IPS DF 19.7 (cell line): ENCODE measurements around the gene UGT1A10.
A peak's percentile ranks its signal among the peaks of the same experiment; 100 is the strongest.
"Not testable (repeated sequence)": the region's sequence is repeated elsewhere in the genome, so short reads cannot be mapped to it uniquely, and the experiment has no call there.

ENCODE experiments used
- DNase-seq: peaks from one replicate; pipeline ENCODE4 v3.0.0-alpha.2; 2013; ENCODE audit warnings: low read depth, low spot score

The UGT1A10 gene

DNA sequence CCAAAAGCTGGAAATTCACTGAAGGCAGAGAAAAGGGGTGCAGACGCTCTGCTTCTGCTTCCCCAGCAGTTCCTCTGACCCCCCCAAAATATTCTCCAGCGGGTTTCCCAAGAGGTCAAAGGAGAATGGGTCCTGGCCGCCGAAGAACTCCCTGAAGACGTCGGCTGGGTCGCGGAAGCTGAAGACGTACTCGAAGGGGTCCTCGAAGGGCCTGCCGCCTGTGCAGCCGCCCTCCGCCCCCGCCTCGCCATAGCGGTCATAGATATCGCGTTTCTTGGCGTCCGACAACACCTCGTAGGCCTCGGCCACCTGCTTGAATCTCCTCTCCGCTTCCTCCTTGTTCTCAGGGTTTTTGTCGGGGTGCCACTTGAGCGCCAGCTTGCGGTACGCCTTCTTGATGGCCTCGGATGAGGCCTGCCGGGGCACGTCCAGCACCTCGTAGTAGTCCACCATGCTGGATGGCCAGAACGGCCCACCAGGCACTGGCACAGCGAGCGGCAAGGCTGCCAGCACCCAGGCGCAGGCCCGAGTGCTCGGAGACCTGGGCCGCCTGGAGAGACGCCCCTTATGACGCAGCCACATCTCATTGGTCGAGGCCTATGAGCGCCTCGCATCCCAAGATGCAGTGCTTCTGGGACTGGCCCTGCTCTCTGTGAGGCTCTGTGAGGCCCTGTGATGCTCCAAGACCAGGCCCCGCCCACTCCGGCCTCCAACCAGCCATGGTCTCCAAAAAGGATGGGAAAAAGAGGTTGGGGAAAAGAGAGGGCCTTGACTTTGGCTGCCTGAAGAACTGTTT is 107.4 kb downstream of the UGT1A10 start:
- DNase-seq, result no peak

DNA sequence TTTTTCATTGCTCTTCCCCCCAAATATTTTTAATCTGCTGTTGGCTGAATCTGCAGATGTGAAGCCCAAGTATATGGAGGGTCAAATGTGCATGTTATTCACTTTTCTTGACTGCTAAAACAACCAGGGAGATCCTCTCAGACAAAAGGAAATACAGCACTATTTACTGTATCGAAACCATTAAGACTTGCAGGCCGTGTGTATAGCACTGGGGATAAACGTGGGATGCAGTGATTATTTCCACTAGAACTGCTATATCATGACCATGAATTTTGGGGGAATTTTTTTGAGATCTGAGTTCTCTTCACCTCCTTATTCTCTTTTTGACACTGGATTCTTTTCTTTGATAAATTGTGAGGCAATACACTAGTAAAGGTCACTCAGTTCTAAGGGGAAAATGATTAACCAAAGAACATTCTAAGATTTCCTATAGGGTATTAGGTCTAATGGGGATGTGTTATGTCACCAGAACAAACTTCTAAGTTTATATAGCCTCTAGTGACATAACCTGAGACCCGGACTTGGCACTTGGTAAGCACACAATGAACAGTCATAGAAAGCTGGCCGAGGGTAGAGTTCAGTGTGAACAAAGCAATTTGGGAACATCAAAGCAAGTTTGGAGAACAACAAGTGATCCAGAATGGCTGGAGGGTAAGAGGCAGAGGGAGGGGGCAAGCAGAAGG is 109.0 kb downstream of the UGT1A10 start:
- no peak for DNase-seq

DNA sequence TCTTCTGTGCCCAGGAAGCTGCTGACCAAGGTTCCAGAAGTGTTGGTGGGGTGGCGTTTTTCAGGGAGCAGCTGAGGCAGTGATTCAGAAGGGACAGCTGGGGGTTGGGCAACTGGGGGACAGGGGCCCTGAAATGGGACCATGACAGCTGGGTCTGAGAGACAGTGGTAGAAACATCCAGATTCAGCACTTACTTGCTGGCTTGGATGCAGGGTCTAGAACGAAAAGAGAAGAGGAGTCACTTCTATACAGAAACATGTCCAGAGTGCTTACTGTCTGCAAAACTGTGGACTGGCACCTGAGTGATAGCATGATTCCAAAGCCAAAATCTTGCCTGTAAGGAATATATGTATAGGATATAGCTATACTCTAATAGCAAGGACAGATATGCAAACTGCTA is 109.6 kb downstream of the UGT1A10 start:
- not testable (repeated sequence) for DNase-seq

DNA sequence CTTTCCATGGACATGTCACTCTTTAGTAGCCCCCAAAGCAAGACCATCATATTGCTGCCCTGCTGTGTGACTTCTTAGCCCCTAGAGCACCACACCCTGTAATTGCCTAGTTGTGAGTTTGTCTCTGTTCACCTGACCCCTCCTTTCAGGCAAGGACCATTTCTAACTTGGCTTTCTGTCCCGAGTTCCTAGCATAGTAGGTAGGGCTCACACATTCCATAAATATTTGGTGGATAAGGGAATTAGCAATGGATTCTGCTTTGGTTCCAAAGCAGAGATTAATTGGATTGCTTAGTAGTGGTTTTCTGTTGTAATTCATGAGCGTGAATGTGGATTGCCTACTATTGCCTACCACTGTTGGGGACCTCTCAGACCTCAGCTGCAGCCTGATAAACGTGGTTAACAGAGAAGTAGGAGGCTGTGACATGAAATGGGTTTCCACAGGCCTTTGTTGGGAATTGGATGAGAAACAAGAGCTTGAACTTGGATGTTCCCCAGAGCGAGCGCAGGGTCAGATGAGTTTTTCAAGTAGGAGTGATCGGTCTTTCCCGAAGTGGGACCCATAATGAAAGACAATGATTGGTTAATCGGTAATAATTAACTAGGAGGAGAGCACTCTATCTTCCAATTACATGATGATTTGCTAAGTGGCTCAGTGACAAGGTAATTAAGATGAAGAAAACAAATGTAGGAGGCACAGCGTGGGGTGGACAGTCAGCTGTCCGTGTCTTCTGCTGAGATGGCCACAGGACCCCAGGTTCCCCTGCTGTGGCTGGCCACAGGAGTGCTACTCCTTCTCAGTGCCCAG is 110.4 kb downstream of the UGT1A10 start:
- no peak for DNase-seq

DNA sequence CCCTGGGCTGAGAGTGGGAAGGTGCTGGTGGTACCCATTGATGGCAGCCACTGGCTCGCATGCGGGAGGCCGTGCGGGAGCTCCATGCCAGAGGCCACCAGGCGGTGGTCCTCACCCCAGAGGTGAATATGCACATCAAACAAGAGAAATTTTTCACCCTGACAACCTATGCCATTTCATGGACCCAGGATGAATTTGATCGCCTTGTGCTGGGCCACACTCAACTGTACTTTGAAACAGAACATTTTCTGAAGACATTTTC is 111.0 kb downstream of the UGT1A10 start:
- DNase-seq, result no peak

DNA sequence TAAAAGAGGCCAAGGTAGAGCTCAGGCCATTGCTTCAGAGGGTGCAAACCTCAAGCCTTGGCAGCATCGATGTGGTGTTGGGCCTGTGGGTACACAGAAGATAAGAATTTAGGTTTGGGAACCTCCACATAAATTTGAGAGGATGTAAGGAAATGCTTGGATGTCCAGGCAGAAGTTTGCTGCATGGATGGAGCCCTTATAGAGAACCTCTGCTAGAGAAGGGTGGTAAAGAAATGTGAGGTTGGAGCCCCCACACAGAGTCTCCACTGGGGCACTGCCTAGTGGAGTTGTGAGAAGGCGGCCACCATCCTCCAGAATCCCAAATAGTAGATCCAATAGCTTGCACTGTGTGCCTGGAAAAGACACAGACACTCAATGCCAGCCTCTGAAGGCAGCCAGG is 114.4 kb downstream of the UGT1A10 start:
- DNase-seq, result not testable (repeated sequence)

- not testable (repeated sequence) for DNase-seq
These were observed 115.2 kb downstream of the UGT1A10 start for GRCh38 chr2:233751212-233752009.

GRCh38 chr2:233754872-233755611 is 118.8 kb downstream of the UGT1A10 start:
- DNase-seq, result no peak

DNA sequence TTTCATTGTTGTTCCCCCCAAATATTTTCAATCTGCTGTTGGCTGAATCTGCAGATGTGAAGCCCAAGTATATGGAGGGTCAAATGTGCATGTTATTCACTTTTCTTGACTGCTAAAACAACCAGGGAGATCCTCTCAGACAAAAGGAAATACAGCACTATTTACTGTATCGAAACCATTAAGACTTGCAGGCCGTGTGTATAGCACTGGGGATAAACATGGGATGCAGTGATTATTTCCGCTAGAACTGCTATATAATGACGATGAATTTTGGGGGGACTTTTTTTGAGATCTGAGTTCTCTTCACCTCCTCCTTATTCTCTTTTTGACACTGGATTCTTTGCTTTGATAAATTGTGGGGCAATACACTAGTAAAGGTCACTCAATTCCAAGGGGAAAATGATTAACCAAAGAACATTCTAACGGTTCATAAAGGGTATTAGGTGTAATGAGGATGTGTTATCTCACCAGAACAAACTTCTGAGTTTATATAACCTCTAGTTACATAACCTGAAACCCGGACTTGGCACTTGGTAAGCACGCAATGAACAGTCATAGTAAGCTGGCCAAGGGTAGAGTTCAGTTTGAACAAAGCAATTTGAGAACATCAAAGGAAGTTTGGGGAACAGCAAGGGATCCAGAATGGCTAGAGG is 120.3 kb downstream of the UGT1A10 start:
- DNase-seq, result no peak

GRCh38 chr2:233758141-233758540 is 121.9 kb downstream of the UGT1A10 start:
- DNase-seq, result no peak

DNA sequence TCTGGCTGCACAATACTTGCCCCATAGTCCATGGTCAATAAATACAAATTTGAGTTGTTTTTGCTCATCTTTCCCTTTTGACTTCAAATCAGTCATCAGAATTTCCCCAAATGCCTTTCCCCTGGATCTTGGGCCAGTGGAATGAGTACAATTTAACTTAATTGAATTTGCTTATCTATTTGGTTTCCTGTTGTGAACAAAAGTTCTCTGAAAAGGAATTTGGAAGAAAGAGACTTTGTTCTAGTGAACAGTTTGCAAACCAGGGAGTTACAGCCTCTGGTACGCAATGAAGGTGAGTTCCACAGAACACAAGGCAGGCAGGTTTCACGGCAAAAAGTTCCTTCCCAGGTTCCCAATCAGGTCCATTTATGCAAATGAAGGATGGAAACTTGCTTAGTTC is 122.6 kb downstream of the UGT1A10 start:
- DNase-seq, result no peak

DNA sequence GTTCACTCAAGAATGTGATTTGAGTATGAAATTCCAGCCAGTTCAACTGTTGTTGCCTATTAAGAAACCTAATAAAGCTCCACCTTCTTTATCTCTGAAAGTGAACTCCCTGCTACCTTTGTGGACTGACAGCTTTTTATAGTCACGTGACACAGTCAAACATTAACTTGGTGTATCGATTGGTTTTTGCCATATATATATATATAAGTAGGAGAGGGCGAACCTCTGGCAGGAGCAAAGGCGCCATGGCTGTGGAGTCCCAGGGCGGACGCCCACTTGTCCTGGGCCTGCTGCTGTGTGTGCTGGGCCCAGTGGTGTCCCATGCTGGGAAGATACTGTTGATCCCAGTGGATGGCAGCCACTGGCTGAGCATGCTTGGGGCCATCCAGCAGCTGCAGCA is 123.8 kb downstream of the UGT1A10 start, which contains the start of gene UGT1A1:
Gene UGT1A1 (plus strand): TSS at position 228 of the 400 bp plus-strand sequence. CDS start 18 bp downstream, at position 246.
- no peak for DNase-seq

DNA sequence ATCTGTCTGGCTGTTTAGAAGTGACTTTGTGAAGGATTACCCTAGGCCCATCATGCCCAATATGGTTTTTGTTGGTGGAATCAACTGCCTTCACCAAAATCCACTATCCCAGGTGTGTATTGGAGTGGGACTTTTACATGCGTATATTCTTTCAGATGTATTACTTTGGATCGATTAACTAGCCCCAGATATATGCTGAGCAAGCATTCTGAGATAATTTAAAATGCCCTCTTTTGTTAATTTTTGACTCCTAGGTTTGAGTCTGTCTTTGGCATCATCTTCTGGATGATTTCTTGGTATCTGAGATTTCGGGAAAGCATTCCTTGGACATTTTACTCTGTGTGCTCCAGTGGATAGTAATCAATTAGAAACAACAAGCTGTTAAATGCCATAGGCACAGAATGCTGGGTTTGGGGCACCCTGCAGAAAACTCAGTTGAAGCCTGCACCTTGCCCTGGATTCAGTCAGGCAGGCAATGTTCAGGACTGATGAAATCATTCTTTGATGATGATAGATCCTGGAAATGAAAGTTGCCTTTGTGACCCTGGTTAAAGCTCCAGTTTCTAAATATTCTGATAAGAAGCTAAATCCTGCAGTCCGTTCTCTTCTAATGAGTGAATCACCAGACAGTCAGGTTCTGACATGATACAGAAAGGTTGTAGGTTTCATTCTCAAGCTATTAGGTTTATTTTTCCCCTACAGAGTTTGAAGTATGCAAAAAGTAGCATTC is 125.0 kb downstream of the UGT1A10 start:
- no peak for DNase-seq

GRCh38 chr2:233764264-233764663 is 128.0 kb downstream of the UGT1A10 start:
- no peak for DNase-seq

DNA sequence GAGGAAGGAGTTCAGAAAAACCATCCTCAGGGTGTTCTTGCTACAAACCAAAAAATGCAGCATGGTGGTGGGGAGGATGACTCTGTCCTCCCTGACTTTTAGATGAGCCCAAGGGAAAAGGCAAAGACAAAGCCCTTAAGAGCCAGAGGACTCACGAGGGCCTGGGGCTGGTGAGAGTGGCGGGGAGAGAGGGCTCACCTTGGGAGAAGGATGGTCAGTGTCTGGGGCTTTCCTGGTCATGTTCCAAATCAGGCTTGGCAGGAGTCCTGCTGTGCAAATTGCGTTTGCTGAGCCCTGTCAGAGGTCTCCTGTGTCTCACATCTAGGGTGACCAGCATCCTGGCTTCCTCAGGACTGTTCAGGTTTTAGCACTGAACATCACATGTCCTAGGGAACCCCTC is 128.5 kb downstream of the UGT1A10 start:
- no peak for DNase-seq

DNA sequence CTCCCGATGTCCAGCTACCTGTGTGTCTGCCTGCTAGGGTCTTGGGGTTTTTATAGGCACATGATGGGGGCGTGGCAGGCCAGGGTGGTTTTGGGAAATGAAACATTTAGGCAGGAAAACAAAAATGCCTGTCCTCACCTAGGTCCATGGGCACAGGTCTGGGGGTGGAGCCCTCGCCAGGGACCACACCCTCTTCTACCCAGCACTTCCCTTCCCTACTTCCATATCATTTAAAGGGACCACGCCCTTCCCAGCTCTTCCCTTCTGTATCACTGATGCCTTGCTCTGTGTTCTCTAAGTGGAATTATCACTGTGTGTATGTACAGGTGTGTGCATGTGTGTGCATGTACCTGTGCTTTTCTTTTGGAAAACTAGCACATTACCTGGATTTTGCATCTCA is 130.2 kb downstream of the UGT1A10 start:
- DNase-seq, result no peak

- DNase-seq, result peak; percentile 5
These were observed 131.8 kb downstream of the UGT1A10 start for GRCh38 chr2:233768076-233768475.

DNA sequence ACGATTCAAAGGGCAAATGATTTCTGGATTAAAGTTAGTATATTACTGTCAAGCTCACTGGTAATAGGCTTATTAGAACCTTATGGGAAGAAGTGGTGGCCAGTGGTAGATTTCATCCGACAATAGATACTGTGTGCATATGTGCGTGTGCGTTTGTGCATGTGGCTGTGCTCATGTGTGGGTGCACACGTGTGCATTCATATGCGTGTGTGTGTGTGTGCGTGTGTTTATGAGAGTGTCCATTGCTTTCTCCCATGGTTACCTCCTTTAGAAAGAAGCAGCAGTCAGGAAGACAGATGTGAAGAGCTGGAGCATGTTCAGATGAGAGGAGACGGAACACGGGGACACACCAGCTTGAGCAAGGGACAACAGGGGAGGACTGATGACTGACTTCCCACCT is 133.0 kb downstream of the UGT1A10 start:
- no peak for DNase-seq

DNA sequence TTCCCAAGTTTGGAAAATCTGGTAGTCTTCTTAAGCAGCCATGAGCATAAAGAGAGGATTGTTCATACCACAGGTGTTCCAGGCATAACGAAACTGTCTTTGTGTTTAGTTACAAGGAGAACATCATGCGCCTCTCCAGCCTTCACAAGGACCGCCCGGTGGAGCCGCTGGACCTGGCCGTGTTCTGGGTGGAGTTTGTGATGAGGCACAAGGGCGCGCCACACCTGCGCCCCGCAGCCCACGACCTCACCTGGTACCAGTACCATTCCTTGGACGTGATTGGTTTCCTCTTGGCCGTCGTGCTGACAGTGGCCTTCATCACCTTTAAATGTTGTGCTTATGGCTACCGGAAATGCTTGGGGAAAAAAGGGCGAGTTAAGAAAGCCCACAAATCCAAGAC is 135.9 kb downstream of the UGT1A10 start:
- DNase-seq, result no peak

DNA sequence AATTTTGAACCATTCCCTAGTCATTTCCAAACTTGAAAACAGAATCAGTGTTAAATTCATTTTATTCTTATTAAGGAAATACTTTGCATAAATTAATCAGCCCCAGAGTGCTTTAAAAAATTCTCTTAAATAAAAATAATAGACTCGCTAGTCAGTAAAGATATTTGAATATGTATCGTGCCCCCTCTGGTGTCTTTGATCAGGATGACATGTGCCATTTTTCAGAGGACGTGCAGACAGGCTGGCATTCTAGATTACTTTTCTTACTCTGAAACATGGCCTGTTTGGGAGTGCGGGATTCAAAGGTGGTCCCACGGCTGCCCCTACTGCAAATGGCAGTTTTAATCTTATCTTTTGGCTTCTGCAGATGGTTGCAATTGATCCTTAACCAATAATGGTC is 136.3 kb downstream of the UGT1A10 start:
- DNase-seq, result no peak
